Activated CD8-positive, alpha-beta memory T cell treated with anti-CD3 and anti-CD28 coated beads, Interleukin-2, amount 50 U/mL, for 1 hour (primary cell): ENCODE results near the gene TTLL6.
"Not testable (repeated sequence)": the region's sequence is repeated elsewhere in the genome, so short reads cannot be mapped to it uniquely, and the experiment has no call there.

ENCODE experiments used
- DNase-seq: peaks from one replicate; pipeline ENCODE4 v3.0.0-alpha.2; 2020; ENCODE audit errors: extremely low read depth

Gene TTLL6

GRCh38 chr17:48723423-48724250 is 93.4 kb downstream of the TTLL6 start:
- DNase-seq, result no peak

GRCh38 chr17:48722915-48723422 is 94.1 kb downstream of the TTLL6 start, which contains the start of gene PRAC2:
Gene PRAC2, plus strand, starts transcription at chr17:48723185. Its CDS starts 1,226 bp downstream, at chr17:48724411.
- no peak for DNase-seq

DNA sequence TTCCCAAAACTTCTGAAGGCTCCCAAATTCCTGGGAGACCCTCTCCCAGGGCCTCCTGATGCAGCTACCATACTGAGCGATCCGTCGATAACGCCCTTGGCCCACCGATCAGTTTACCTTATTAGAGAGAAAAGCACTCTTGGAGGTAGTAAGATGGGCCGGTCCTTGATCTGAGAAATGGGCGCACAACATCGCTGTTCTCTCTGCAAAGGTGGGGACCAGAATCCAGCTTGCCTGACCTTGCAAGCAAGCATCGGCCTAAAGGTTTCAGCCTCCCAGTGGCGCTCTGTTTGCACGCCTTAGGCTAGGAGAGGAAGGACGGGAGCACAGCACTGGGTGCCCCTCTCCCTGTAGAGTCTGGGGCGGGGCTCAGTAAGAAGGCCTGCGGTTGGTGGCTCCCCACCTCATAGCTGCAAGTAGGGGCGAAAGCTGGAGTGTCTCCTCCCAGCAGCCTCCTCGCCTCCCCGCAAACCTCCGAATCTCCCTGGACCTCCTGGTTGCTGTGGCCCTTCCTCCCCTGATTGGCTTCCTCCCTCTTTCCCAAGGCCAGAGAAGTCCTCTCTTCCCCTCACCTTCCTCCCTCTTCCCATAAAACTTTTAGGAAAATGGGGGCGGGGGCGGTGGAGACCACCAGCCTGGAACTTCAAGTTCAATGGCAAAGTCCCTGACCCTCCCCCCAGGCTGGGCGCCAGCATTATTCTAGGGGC is 94.7 kb downstream of the TTLL6 start, which contains the start of gene PRAC1:
PRAC1 (minus strand) TSS at position 318 of the 707 bp plus-strand sequence; CDS start at position 192, 126 bp downstream.
- DNase-seq, result no peak

- DNase-seq, result no peak
Measured at GRCh38 chr17:48721009-48721402, 96.0 kb downstream of the TTLL6 start.

GRCh38 chr17:48720266-48721008 is 96.6 kb downstream of the TTLL6 start:
- no peak for DNase-seq

GRCh38 chr17:48719642-48720265 is 97.3 kb downstream of the TTLL6 start:
- no peak for DNase-seq

DNA sequence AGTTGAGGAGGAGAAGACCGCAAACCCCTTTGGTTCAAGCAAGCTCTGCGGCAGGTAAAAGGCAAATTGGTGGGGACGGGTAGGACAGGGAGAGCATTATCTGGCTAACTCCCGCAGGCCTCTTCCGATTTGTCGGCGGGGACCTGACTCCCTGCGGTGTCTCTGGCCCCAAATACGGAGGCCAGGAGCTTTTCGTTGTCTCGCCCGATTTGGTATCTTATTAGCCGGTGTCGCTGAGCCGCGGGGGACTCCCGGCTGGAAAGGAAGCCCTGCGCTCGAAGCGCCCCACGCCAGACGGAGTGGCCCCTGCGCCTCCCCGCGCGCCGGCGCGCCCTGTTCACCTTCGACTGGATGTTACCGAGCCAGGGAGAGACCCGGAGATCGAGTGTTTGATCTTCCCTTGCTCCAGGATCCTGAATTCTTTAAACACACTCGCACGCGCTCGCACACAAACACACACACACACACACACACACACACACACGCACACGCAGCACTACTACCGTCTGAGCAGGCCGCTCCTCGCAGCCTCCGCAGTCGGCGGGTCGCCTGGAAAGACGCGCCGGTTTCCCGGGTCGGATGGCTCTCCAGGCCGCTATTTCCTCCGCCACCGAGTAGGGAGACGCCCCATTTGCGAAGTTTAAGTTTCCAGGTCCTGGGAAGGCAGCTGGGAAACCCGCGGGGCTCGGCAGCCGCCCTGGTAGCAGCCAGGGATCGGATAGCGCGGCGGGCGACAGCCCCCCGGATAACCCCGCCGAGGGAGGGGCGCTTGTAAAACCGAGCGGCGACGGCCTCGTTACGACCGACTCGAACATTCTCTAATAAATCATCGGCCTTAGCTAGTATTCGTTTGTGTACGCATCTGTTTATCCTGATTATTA is 98.0 kb downstream of the TTLL6 start:
- DNase-seq, result no peak

- no peak for DNase-seq
Measured at GRCh38 chr17:48718227-48718760, 98.7 kb downstream of the TTLL6 start.

DNA sequence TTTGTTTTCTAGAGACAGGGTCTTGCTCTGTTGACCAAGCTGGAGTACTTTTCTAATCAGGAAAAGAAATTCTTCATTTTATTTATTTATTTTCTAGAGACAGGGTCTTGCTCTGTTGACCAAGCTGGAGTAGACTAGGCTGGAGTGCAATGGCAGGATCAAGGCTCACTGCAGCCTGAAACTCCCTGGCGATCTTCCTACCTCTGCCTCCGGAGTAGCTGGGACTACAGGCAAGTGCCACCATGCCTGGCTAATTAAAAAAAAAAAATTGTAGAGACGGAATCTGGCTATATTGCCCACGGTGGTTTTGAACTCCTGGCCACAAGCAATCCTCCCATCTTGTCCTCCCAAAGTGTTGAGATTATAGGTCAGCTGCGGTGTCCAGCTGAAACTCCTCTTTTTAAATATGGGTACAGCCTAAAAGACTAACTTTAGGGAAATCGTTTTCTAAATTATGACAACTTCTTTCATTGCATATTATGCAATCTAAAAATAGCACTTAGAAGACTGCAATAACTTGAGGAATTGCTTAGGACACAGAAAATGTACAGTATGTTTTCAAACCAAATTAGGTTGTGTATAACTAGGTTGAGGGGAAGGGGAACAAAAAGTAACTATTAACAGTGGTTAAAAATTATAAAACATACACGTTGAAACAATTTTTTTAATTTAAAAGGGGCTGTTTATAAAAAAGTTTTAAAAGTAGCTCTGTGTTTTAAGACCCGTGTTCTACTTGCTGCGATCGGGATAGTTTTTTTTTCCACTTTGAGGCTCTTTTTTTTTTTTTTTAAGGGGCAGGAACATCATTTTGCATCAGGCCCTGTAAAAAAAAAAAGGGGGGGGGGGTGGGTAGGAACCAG is 99.4 kb downstream of the TTLL6 start:
- no peak for DNase-seq

DNA sequence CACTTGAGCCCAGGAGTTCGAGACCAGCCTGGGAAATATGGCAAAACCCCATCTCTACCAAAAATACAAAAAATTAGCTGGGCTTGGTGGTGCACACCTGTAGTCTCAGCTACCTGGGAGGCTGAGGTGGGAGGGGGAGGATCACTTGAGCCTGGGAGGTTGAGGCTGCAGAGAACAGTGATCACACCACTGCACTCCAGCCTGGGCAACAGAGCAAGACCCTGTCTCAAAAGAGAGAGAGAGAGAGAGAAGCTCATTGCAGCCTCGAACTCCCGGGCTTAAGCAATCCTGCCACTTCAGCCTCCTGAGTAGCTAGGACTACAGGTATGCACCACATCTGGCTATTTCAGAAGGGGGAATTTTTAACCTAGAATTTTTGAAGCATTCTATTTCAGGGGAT is 100.5 kb downstream of the TTLL6 start:
- DNase-seq, result not testable (repeated sequence)

DNA sequence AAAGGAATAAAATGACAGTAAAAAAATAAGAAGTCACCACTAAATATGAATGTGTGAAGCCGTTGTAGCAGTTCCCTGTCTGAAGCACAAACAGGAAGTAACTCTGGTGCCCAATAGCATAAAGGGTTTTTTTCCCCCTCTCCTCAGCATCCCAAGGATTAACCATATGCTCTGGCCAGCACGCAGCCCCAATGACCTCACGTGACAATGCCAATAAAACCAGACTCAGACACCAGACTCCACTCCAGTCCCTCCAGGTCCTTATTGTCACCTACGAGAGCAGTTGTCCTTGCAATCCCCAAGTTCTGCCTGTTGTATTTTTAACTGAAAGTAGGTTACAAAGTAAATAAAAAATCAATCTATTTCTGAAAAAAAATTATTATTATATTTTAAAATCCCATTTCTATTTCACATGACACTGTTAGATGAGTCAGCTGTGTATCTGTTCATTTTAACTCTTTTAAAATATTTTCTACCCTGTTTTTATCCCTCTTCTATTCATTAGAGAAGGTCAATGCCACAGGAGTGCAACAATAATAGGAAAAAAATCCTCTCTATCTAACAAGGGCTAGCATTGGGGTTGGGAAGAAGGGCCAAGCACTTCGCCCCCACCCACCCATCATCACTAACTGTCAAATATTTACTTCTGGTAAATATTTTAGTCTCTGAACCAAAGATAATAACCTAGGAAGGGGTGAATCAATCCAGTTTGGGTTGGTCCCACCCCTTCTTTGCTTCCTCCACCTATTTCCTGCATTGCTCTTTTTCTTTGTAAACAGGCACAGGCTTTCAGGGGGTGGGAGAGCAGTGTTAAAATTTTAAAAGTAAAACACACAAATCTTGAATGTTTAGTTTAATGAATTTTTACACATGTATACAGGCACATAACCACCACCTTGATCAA is 101.3 kb downstream of the TTLL6 start:
- DNase-seq, result no peak
